Activated naive CD4-positive, alpha-beta T cell treated with anti-CD3 and anti-CD28 coated beads, Interleukin-2, amount 10 ng/mL, durations not matched to agents 7 days and 5 days (primary cell): ENCODE data around the gene EZR.
A peak's percentile ranks its signal among the peaks of the same experiment; 100 is the strongest.

Source experiments
- CTCF ChIA-PET: fragments of 350-600 bp; sonication (Branson Sonifier 250); formaldehyde crosslinking; loops from one replicate; lab custom pipeline; 2021; ENCODE audit warnings: antibody characterized with exemption; lab: Charles Lee
- DNase-seq: peaks from one replicate; pipeline ENCODE4 v3.0.0-alpha.2; 2020
- H3K27ac Mint-ChIP-seq: one replicate; pipeline ENCODE4 v1.8.0; 2021; ENCODE audit warnings: mild to moderate bottlenecking, moderate library complexity, mixed read lengths
- H3K27me3 Mint-ChIP-seq: one replicate; pipeline ENCODE4 v1.8.0; 2021; ENCODE audit warnings: mild to moderate bottlenecking, mixed read lengths
- H3K36me3 Mint-ChIP-seq: one replicate; pipeline ENCODE4 v1.8.0; 2021; ENCODE audit warnings: mixed read lengths
- H3K4me1 Mint-ChIP-seq: one replicate; pipeline ENCODE4 v1.8.0; 2021; ENCODE audit warnings: mixed read lengths
- H3K4me3 Mint-ChIP-seq: one replicate; pipeline ENCODE4 v1.8.0; 2021; ENCODE audit warnings: mild to moderate bottlenecking, moderate library complexity, mixed read lengths
- H3K9me3 Mint-ChIP-seq: one replicate; pipeline ENCODE4 v1.8.0; 2021; ENCODE audit warnings: mixed read lengths

Gene EZR

DNA sequence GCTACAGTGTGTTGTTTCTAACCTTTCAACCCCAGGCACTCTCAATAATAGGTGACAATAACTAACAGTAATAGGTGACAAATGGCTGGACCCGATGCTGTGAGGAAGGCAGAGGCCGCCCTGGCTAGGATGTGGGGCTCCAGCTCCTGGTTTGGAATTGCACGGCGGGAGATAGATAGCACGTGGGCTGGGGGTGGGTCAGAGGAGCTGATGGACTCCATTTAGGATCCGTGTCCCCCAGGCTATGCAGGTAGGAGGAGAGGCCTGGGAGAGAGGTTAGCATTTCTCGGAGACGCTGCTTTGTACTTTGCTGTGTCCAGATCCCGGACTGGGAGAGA lies 61.4 kb downstream of the EZR start:
- H3K36me3 Mint-ChIP-seq = peaks cover 29% of the 10 kb centered on the region
- no peaks in the 10 kb centered on the region for H3K9me3 Mint-ChIP-seq
- no peaks in the 10 kb centered on the region for H3K27me3 Mint-ChIP-seq
- no peak overlapping the region for H3K4me3 Mint-ChIP-seq
- CTCF ChIA-PET = no interaction called here
- H3K4me1 Mint-ChIP-seq = no peaks in the 10 kb centered on the region
- H3K27ac Mint-ChIP-seq = no peak overlapping the region
- DNase-seq = peak; percentile 13

DNA sequence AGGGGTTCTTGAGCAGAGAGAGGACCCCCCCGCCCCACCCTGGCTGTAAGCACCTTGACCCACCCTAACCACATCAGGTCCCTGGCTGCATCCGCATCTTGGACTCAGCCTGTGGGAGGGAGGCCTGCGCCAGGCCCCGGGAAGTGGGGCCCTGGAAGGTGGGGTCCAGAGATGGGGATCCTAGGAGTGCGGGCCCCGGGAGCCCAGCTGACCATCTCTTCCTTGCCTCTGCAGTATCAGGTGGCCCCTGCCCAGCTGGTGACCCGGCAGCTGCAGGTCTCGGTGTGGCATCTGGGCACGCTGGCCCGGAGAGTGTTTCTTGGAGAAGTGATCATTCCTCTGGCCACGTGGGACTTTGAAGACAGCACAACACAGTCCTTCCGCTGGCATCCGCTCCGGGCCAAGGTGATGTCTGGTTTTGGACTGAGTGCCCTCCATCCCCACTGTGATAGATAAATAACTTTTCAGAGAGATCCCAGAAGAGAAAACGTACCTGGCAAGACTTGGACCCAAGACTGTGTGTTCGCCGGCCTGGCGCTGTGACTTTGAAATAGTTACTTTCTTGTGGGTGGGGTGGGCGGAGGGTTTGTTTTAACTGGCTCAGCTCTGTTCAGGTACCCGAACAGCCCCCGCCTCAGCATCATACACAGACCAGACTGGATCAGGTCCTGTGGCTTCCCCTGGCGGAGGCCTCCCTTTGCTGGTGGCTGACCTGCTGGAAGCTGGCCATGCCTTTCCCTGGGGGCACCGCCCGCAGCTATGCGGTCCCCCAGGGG lies 62.0 kb downstream of the EZR start:
- CTCF ChIA-PET = no interaction called here
- H3K4me3 Mint-ChIP-seq = no peak overlapping the region
- H3K9me3 Mint-ChIP-seq = no peaks in the 10 kb centered on the region
- peak; percentile 16 for DNase-seq
- H3K27ac Mint-ChIP-seq = no peak overlapping the region
- H3K36me3 Mint-ChIP-seq = peaks cover 26% of the 10 kb centered on the region
- H3K27me3 Mint-ChIP-seq = no peaks in the 10 kb centered on the region
- no peaks in the 10 kb centered on the region for H3K4me1 Mint-ChIP-seq

DNA sequence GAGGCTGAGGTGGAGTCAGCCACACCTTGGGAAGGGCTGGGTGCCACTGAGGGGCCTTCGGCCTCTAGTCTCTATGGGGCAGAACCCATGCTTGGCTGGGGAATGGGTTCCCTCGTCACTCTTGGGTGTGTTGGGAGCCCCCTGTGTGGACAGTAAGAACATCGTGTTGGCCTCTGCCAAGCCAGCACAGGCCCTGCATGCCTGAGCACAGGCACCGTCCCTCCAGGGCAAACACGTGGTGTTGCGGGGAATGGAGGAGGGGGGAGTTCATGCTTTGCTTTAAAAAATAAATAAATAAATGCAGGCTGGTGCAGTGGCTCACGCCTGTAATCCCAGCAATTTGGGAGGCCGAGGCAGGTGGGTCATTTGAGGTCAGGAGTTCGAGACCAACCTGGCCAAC lies 63.0 kb downstream of the EZR start:
- Mint-ChIP-seq H3K27ac (peak overlapping the region; percentile 71), H3K36me3 (peaks cover 24% of the 10 kb centered on the region), H3K9me3 (no peaks in the 10 kb centered on the region), H3K4me3 (no peak overlapping the region), H3K27me3 (no peaks in the 10 kb centered on the region), H3K4me1 (no peaks in the 10 kb centered on the region)
- peak; percentile 14 for DNase-seq
- CTCF ChIA-PET = no interaction called here

DNA sequence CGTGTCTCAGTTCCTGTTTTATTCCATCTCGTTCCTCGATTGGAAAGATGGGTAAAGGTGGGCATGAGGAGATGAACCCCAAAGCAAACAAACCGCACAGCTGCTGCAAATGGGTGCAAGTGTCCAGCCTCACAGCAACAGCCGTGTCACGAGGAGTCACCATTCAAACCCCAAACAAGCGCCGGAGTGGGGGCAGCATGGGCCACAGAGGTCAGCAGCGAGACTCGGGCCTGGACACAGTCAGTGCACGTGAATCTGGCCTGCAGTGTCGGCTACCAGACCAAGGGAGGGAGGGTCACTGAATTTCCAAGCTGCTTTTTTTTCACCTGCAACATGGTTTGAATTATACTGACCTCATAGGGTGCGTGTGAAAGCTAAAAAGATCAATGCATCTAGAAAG lies 63.5 kb downstream of the EZR start:
- Mint-ChIP-seq H3K9me3 (no peaks in the 10 kb centered on the region), H3K27me3 (no peaks in the 10 kb centered on the region), H3K4me1 (no peaks in the 10 kb centered on the region), H3K27ac (no peak overlapping the region), H3K36me3 (peaks cover 25% of the 10 kb centered on the region), H3K4me3 (no peak overlapping the region)
- peak; percentile 3 for DNase-seq
- CTCF ChIA-PET = no interaction called here

DNA sequence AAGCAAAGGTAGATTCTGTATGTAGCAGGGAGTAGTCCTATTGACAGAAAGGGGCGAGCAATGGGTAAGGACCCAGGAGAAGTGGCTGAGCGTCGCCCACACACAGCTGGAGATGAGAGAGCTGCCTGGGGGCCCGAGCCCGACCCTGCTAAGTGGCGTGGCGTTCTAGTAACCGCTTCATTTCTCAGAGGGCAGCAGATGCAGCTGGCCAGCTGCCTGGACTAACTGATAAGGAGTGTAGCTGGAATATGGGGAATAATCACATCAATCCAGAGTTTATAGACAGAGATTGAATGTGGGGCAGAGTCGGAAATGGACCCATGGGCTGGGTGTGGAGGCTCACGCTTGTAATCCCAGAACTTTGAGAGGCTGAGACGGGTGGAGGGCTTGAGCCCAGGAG lies 64.4 kb downstream of the EZR start:
- no peaks in the 10 kb centered on the region for H3K4me1 Mint-ChIP-seq
- H3K4me3 Mint-ChIP-seq = no peak overlapping the region
- peak overlapping the region; percentile 60 for H3K27ac Mint-ChIP-seq
- peaks cover 27% of the 10 kb centered on the region for H3K36me3 Mint-ChIP-seq
- H3K27me3 Mint-ChIP-seq = no peaks in the 10 kb centered on the region
- CTCF ChIA-PET = no interaction called here
- DNase-seq = no peak
- no peaks in the 10 kb centered on the region for H3K9me3 Mint-ChIP-seq

DNA sequence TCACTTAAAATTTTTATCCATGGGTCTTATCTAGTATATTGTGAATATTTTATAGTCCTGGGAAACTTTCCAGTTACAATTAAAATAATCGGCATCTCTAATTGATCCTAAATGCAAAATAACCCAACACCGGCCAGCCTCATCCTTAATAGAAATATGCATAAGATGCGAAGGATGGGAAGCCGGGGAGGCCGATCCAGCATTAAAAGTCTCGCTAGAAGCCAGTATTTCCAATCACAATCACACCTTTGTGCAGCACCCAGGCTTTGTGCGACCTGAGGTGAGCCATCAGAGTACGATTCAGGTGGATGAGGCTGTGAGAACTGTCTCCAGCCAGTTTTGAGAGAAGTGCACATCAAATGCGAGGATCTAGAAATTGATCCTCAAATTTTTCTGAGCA lies 65.4 kb downstream of the EZR start:
- Mint-ChIP-seq H3K4me1 (no peaks in the 10 kb centered on the region), H3K27ac (no peak overlapping the region), H3K36me3 (peaks cover 28% of the 10 kb centered on the region), H3K4me3 (no peak overlapping the region), H3K9me3 (no peaks in the 10 kb centered on the region), H3K27me3 (no peaks in the 10 kb centered on the region)
- no peak for DNase-seq
- CTCF ChIA-PET = no interaction called here

DNA sequence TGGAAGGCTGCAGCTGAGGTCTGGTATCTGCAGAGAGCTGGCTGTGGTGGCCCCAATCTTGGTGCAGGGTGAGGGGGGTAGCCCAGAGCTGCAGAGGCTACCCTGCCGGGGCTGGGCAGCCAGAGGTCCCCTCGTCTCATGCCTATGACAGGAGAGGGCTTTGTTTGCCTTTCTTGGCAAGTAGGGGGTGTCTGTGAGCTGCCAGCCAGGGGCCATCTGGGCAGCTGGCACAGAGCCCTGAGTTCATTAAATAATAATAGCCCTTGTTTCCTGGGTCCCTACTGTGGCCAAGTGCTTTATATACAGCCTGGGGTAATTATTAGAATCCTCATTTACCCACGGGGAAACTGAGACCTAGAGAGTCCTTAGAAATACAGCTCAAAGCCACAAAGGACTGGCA lies 66.6 kb downstream of the EZR start:
- H3K9me3 Mint-ChIP-seq = no peaks in the 10 kb centered on the region
- CTCF ChIA-PET = no interaction called here
- no peaks in the 10 kb centered on the region for H3K27me3 Mint-ChIP-seq
- DNase-seq = no peak
- no peak overlapping the region for H3K4me3 Mint-ChIP-seq
- peaks cover 25% of the 10 kb centered on the region for H3K36me3 Mint-ChIP-seq
- no peaks in the 10 kb centered on the region for H3K4me1 Mint-ChIP-seq
- H3K27ac Mint-ChIP-seq = no peak overlapping the region

DNA sequence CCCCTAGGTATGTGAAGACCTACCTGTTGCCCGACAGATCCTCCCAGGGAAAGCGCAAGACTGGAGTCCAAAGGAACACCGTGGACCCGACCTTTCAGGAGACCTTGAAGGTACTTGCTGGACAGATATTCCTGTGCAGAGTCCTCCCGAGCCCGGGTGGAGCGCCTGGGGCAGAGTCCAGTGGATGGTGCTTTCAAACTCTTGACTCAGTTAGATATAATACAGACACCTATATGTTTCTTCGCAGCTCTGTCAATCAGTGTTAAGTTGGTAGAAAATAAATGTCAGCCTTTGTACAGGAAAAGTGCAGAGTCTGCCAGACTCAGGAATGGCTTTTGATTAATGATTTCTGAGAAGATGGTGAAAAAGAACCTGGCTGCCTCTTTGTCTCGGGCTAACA lies 67.2 kb downstream of the EZR start:
- Mint-ChIP-seq H3K4me1 (no peaks in the 10 kb centered on the region), H3K27ac (no peak overlapping the region), H3K36me3 (peaks cover 22% of the 10 kb centered on the region), H3K27me3 (no peaks in the 10 kb centered on the region), H3K4me3 (no peak overlapping the region), H3K9me3 (no peaks in the 10 kb centered on the region)
- no peak for DNase-seq
- CTCF ChIA-PET = no interaction called here

DNA sequence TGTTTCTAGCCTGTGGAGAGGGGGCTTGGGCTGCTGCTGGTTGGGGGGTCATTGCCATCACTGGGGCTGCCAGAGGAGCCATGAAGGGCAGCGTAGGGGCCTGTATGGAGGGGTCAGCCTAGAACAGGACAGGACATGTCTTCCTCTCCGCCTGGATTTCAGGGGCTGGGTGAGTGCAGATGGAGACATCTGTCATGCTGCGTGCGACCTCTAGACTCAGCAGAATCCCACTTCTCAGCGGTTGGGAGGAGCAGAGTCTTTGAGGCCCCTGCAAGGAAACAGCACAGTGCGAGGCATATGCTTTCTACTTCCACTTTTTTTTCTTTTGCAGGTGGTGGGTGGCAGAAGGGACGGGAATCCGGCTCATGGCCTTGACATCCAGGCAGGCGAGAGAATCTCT lies 67.9 kb downstream of the EZR start:
- CTCF ChIA-PET = no interaction called here
- Mint-ChIP-seq H3K4me1 (no peaks in the 10 kb centered on the region), H3K36me3 (peaks cover 22% of the 10 kb centered on the region), H3K4me3 (no peak overlapping the region), H3K9me3 (no peaks in the 10 kb centered on the region), H3K27ac (no peak overlapping the region), H3K27me3 (no peaks in the 10 kb centered on the region)
- no peak for DNase-seq

DNA sequence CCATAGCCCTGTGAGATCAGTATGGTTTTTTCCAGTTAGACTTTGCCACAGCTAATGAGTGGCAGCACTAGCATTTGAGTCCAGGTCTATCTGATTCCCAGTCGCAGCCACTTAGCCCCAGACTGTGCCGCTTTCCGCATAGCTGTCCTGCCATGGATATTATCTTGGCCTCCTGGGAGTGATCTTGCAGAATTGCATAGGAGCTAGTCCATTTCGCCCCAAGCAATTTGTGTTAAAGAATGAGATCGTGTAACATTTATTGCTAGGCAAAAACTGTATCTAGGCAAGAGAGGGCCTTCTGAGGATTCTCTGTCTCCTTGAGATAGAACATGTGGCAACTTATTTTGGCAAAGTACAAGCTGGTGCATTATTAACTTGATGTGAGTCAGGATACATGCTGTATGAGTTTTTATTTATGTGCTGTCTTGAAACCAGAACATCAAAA lies 74.2 kb downstream of the EZR start:
- Mint-ChIP-seq H3K27me3 (no peaks in the 10 kb centered on the region), H3K4me1 (no peaks in the 10 kb centered on the region), H3K36me3 (peaks cover 46% of the 10 kb centered on the region), H3K9me3 (peaks cover 1% of the 10 kb centered on the region), H3K27ac (no peak overlapping the region), H3K4me3 (no peak overlapping the region)
- CTCF ChIA-PET = interaction anchor here (1.4 kb wide), 1 partner anchor 41 kb away, joined by 4 read pairs; no protein-coding TSS in a partner anchor
- no peak for DNase-seq

DNA sequence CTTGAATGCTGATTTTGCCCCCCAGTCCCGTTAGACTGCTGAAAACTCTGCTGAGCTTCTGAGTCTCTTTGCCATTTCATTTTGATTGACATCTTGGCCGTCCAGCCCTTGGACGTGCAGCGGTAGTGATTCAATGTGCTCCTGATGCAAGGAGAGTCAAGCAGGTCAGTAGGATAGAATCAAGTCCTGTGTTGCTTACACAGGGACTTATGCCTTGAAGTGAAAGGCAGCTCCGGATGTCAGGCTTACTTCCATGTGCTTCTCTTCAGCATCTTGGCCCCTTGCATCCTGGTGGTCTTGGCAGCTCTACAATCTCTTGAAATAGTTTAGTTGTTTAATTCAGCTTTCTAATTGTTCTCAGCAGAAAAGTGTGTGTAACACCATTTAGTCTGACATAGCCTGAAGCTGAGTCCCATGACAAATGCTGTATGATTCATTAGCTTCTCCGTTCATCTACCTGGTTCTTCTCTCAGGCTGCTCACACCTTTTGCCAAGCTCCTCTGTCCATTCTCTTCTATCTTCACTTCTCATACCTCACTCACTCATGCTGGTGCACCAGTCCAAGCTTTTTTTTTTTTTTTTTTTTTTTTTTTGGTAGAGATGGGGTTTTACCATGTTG lies 76.0 kb downstream of the EZR start:
- Mint-ChIP-seq H3K4me3 (no peak overlapping the region), H3K27me3 (no peaks in the 10 kb centered on the region), H3K27ac (no peak overlapping the region), H3K36me3 (peaks cover 57% of the 10 kb centered on the region), H3K4me1 (no peaks in the 10 kb centered on the region), H3K9me3 (peaks cover 11% of the 10 kb centered on the region)
- no peak for DNase-seq
- CTCF ChIA-PET = interaction anchor here (1.2 kb wide), 1 partner anchor 266 kb away, joined by 4 read pairs; no protein-coding TSS in a partner anchor

DNA sequence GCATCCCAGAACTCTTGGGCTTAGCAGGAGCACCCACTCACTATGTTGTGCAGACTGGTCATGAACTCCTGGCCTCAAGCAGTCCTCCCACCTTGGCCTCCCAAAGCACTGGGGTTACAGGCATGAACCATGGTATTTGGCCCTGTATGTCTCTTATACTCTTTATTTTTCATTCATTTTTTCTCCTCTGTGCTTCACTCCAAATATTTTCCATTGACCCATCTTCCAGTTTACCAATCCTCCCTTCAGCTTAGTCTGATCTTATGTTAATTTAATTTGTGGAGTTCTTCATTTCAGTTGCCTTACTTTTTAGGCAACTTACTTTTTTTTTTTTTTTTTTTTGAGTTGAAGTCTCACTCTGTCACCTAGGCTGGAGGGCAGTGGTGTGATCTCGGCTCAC lies 79.5 kb downstream of the EZR start:
- CTCF ChIA-PET = no interaction called here
- DNase-seq = no peak
- Mint-ChIP-seq H3K36me3 (peaks cover 60% of the 10 kb centered on the region), H3K27ac (no peak overlapping the region), H3K4me1 (peaks cover 10% of the 10 kb centered on the region), H3K9me3 (peaks cover 13% of the 10 kb centered on the region), H3K4me3 (no peak overlapping the region), H3K27me3 (no peaks in the 10 kb centered on the region)

DNA sequence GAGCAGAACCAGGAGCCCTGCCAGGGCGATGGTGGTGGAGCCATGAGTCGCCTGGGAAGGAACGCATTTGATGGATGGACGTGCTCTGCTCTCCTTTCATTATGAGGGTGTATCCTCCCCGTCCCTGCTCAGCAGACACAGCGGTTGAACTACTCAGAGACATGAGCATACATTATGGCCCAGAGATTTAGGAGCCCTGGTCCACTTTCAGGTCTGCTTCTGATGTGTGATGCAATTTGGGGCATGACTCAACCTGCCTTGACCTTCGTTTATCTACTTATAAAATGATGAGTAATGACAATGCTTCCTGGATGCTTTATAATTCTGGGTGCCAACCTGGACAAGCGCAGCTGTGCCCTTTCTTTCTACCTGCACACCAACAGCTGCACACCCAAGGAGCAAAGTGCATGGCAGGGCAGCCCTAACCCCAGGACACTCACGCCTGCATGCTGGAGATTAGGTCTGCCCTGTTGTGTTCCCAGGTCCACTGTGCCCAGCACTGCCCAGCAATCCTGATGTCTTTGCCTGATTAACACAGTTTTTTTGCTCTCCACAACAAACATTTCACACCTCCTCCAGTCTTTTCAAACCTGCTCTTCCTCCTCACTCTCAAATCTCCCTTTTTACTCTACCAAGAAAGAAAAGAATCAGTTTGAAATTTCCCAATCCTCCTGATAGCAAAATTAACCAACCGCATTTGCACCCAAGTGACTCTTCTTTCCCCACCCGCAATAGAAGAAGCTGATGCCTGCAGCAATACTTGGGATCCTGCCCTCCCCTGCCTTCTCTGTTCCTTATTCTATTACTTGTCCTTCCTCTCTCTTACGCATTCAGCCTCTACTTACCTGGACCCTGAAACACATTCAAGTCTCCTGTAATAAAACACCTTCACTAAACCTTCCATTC lies 81.2 kb downstream of the EZR start:
- Mint-ChIP-seq H3K36me3 (peaks cover 65% of the 10 kb centered on the region), H3K4me1 (peaks cover 13% of the 10 kb centered on the region), H3K27ac (no peak overlapping the region), H3K27me3 (no peaks in the 10 kb centered on the region), H3K9me3 (peaks cover 19% of the 10 kb centered on the region), H3K4me3 (no peak overlapping the region)
- no peak for DNase-seq
- CTCF ChIA-PET = no interaction called here

DNA sequence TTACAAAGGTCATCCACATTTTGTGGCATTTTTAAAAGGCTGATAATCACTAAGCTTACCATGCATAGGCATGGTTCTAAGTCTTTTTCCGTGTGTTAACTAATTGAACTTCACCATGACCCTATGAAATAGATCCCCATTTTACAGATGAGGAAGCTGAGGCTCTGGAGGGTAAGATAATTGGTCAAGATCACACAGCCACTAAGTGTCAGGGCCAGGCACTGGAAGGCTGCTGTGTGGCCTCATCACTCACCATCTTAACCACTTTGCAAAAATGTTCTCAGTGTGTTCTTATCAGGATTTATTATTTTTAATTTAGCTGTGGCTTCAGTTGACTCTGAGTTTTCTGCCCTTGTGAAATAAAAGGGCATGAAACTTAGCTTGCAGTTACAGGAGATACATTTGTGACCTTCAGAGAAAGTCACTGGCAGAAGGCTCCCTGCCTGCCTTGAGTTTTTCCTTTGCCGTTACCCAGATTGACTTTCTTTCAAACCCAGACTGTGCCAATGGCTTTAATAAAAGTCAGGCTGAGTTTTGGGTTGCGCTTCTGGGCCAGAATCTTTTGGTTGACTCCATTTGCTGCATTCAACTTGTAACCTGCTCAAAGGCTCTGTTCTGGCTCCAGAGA lies 82.0 kb downstream of the EZR start:
- no peak overlapping the region for H3K4me3 Mint-ChIP-seq
- DNase-seq = no peak
- H3K27ac Mint-ChIP-seq = no peak overlapping the region
- peaks cover 13% of the 10 kb centered on the region for H3K4me1 Mint-ChIP-seq
- CTCF ChIA-PET = no interaction called here
- H3K27me3 Mint-ChIP-seq = no peaks in the 10 kb centered on the region
- peaks cover 19% of the 10 kb centered on the region for H3K9me3 Mint-ChIP-seq
- H3K36me3 Mint-ChIP-seq = peaks cover 68% of the 10 kb centered on the region
